NT2/D1 (cell line): ENCODE measurements around the gene ACSBG1.

Source experiments
- DNase-seq: peaks from one replicate; pipeline ENCODE4 v3.0.0-alpha.2; 2011; ENCODE audit warnings: low read depth, low spot score
- H3K27me3 ChIP-seq: 2 replicates; pipeline ENCODE4 v1.6.0; 2011; ENCODE audit warnings: mild to moderate bottlenecking; ENCODE audit not compliant: insufficient read length, insufficient read depth
- H3K36me3 ChIP-seq: 2 replicates; pipeline ENCODE4 v1.6.1; 2011; ENCODE audit warnings: mild to moderate bottlenecking, low read length, mixed read lengths; ENCODE audit not compliant: insufficient read depth, insufficient read length
- H3K4me1 ChIP-seq: 2 replicates; pipeline ENCODE4 v1.5.1; 2011; ENCODE audit not compliant: insufficient read depth, insufficient read length
- H3K4me3 ChIP-seq: 2 replicates; pipeline ENCODE4 v1.5.1; 2011; ENCODE audit warnings: low read depth; ENCODE audit not compliant: insufficient read length
- H3K9ac ChIP-seq: 2 replicates; pipeline ENCODE4 v1.6.0; 2011; ENCODE audit warnings: low read depth; ENCODE audit not compliant: insufficient read length
- H3K9me3 ChIP-seq: 2 replicates; pipeline ENCODE4 v1.5.1; 2011; ENCODE audit warnings: mild to moderate bottlenecking, low read length; ENCODE audit not compliant: insufficient read depth
- SUZ12 ChIP-seq: IDR thresholded peaks from 2 replicates; pipeline ENCODE4 v1.6.1; 2011; ENCODE audit not compliant: insufficient read length, insufficient read depth; ENCODE audit errors: extremely low read depth
- YY1 ChIP-seq: IDR thresholded peaks from 2 replicates; pipeline ENCODE4 v1.6.1; 2011; ENCODE audit not compliant: insufficient read length, insufficient read depth
- ZNF274 ChIP-seq: IDR thresholded peaks from 2 replicates; pipeline ENCODE4 v1.6.1; 2011; ENCODE audit warnings: mild to moderate bottlenecking, low read depth, low read length

ACSBG1 gene

DNA sequence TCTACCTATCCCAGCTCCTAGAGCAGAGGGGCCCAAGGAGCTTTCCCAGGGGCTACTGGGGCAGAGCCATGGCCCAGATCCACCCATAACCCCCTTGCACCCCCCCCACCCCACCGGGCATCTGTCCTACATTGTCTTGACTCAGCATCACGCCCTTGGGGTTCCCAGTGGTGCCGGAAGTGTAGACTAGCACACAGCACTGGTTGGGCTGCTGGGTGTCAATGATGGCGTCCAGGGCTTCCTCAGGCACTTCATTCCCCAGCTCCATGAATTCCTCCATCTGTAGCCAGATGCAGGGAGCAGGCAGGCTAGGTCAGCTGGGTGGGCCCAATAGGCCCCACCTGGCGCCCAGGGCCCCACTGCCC lies 52.0 kb downstream of the ACSBG1 start:
- Histone ChIP-seq H3K4me3 (no peak overlapping the region), H3K9ac (no peak overlapping the region), H3K4me1 (peaks cover 2% of the 10 kb centered on the region), H3K9me3 (no peaks in the 10 kb centered on the region), H3K36me3 (no peaks in the 10 kb centered on the region), H3K27me3 (no peaks in the 10 kb centered on the region)
- TF ChIP-seq SUZ12 (no peak), YY1 (no peak), ZNF274 (no peak)
- no peak for DNase-seq

GRCh38 chr15:78179906-78180305 lies 54.5 kb downstream of the ACSBG1 start:
- DNase-seq: no peak
- Histone ChIP-seq H3K9ac (no peak overlapping the region), H3K9me3 (no peaks in the 10 kb centered on the region), H3K4me1 (peaks cover 2% of the 10 kb centered on the region), H3K4me3 (no peak overlapping the region), H3K36me3 (no peaks in the 10 kb centered on the region), H3K27me3 (no peaks in the 10 kb centered on the region)
- TF ChIP-seq YY1 (no peak), ZNF274 (no peak), SUZ12 (no peak)

DNA sequence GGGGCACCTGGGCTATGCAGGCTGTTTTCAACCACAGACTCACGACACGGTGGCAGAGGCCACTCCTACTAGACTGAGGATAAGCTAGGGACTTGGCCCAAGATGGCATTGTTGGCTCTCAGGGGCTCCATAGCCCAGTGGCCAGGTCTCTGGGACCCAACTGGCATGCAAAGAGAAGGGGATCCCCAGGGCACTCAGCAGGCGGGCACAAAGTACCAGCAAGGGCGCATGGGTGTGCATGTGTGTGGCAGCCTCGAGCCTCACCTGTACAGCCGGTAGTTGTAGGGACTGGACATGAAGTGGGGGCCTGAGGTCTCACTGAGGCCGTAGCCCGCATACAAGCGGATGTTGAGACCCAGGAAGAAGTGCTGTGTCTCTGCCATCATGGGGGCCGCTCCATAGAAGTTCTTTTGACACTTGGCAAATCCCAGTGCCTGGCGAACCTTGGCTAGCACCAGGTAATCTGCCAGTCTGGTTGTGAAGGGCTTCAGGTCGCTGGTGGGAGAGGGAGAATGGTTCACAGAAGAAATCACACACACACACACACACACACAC lies 55.0 kb downstream of the ACSBG1 start:
- no peak for DNase-seq
- Histone ChIP-seq H3K4me3 (no peak overlapping the region), H3K9ac (no peak overlapping the region), H3K9me3 (no peaks in the 10 kb centered on the region), H3K36me3 (peaks cover under 1% of the 10 kb centered on the region), H3K4me1 (peaks cover 2% of the 10 kb centered on the region), H3K27me3 (no peaks in the 10 kb centered on the region)
- no peak for TF ChIP-seq ZNF274
- no peak for TF ChIP-seq SUZ12
- TF ChIP-seq YY1: no peak

GRCh38 chr15:78178064-78178463 lies 56.3 kb downstream of the ACSBG1 start:
- no peak for DNase-seq
- peaks cover 2% of the 10 kb centered on the region for H3K4me1 ChIP-seq
- no peak for TF ChIP-seq YY1
- TF ChIP-seq ZNF274: no peak
- TF ChIP-seq SUZ12: no peak
- H3K4me3 ChIP-seq: no peak overlapping the region
- H3K36me3 ChIP-seq: peaks cover 8% of the 10 kb centered on the region
- H3K27me3 ChIP-seq: no peaks in the 10 kb centered on the region
- H3K9me3 ChIP-seq: no peaks in the 10 kb centered on the region
- H3K9ac ChIP-seq: no peak overlapping the region

GRCh38 chr15:78177447-78177873 lies 56.9 kb downstream of the ACSBG1 start:
- Histone ChIP-seq H3K4me1 (peaks cover 2% of the 10 kb centered on the region), H3K27me3 (no peaks in the 10 kb centered on the region), H3K9ac (no peak overlapping the region), H3K4me3 (no peak overlapping the region), H3K36me3 (peaks cover 13% of the 10 kb centered on the region), H3K9me3 (no peaks in the 10 kb centered on the region)
- TF ChIP-seq SUZ12: no peak
- TF ChIP-seq ZNF274: no peak
- TF ChIP-seq YY1: no peak
- peak; percentile 57 for DNase-seq

DNA sequence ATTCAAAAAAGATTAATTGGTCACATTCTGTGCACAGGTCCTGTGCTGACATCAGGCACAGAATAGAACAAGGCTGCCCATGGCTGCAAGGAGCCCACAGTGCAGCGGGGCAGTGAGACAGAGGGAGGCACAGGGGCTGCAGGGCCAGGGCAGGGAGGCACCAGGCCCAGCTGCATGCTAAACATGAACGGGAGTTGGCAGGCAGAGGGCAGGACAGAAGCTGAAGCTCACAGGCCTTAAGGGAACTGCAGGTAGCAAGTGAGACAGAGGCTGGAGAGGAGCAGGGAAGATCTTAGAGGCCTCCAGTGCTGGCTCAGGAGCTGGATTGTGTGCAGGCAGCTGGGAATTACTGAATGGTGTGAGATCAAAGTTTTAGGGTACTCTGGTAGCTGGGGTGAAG lies 59.0 kb downstream of the ACSBG1 start:
- H3K4me3 ChIP-seq: no peak overlapping the region
- H3K36me3 ChIP-seq: peaks cover 32% of the 10 kb centered on the region
- H3K4me1 ChIP-seq: peaks cover 2% of the 10 kb centered on the region
- no peak for TF ChIP-seq ZNF274
- no peak for TF ChIP-seq YY1
- no peak for TF ChIP-seq SUZ12
- peak overlapping the region; percentile 5 for H3K9ac ChIP-seq
- H3K9me3 ChIP-seq: no peaks in the 10 kb centered on the region
- no peaks in the 10 kb centered on the region for H3K27me3 ChIP-seq
- no peak for DNase-seq

DNA sequence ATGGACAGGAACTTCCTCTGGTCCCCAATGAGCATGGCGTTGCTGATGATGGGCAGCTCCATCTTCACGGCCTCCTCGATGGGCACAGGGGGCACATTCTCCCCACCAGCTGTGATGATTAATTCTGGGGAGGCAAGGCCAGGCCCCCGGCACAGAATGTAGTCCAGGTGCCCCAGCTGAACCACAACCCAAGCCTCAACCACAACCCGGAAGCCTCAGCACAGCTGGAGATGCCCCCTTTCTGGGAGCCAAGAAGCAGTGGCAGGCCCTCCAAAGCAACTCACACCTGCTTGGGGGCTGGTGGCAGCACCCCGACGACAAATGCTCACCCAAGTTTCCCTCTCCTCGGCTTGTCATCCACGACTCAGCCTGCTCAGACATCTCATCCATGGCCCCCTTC lies 60.0 kb downstream of the ACSBG1 start:
- no peak overlapping the region for H3K9ac ChIP-seq
- TF ChIP-seq ZNF274 (no peak), SUZ12 (no peak)
- no peak for DNase-seq
- no peak overlapping the region for H3K4me3 ChIP-seq
- no peaks in the 10 kb centered on the region for H3K9me3 ChIP-seq
- peaks cover 2% of the 10 kb centered on the region for H3K4me1 ChIP-seq
- H3K27me3 ChIP-seq: no peaks in the 10 kb centered on the region
- peaks cover 40% of the 10 kb centered on the region for H3K36me3 ChIP-seq
